ENCODE data around the gene SLC66A3. TPM values are rescaled to one million over a fixed set of nuclear protein-coding genes. Genes with fewer than 3 reads are reported as not detected.

SLC66A3 gene
- total RNA-seq, 1 donor from 2014 or later: 6.9 TPM

Other genes with a start within 250 kb of the SLC66A3 start
- gene KCNF1, start 243.5 kb upstream of the SLC66A3 start, total RNA-seq: not detected
- gene ROCK2, start 189.2 kb downstream of the SLC66A3 start, total RNA-seq: 31.5 TPM

All from Right ventricle myocardium superior (tissue), 1 donor.